PC-3 (cell line): ENCODE measurements around the gene EXOC4. TPM values are rescaled to one million over a fixed set of nuclear protein-coding genes. Genes with fewer than 3 reads are reported as not detected.

ENCODE experiments used
- ATAC-seq: fragments of 200-7000 bp; cut with Tn5 transposase; 2 replicates; pipeline ENCODE4 v1.9.1; 2020; ENCODE audit warnings: mild to moderate bottlenecking, moderate library complexity
- BruUV-seq: library from RNA; stranded (reverse); fragments of 400-500 nt; replicated peaks from 2 replicates; lab custom pipeline; 2021; lab: Mats Ljungman, UMichigan
- CTCF ChIA-PET: fragments of 300-600 bp; sonication (Branson Sonifier 250); formaldehyde crosslinking; loops from one replicate; lab custom pipeline; 2022; ENCODE audit warnings: antibody characterized with exemption; lab: Charles Lee
- POLR2A ChIA-PET: fragments of 300-600 bp; sonication (Branson Sonifier 250); formaldehyde crosslinking; loops from one replicate; lab custom pipeline; 2022; ENCODE audit warnings: antibody characterized with exemption; ENCODE audit not compliant: unreplicated experiment; lab: Charles Lee
- DNase-seq: peaks from one replicate; pipeline ENCODE4 v3.0.0-alpha.2; 2015
- H2AFZ ChIP-seq: fragments of 300-600 bp; sonication (generic); 2 replicates; pipeline ENCODE4 v1.6.0; 2016; ENCODE audit warnings: antibody characterized with exemption, low read length
- H3F3A ChIP-seq: fragments of 300-600 bp; sonication (generic); one replicate; pipeline ENCODE4 v1.6.0; 2017; ENCODE audit warnings: antibody characterized with exemption, low read length, control low read depth, mild to moderate bottlenecking; ENCODE audit not compliant: unreplicated experiment
- H3K27ac ChIP-seq: fragments of 300-600 bp; sonication (generic); 2 replicates; pipeline ENCODE4 v1.5.1; 2016; ENCODE audit warnings: mild to moderate bottlenecking, low read length
- H3K27me3 ChIP-seq: fragments of 300-600 bp; sonication (generic); 2 replicates; pipeline ENCODE4 v1.6.1; 2016; ENCODE audit warnings: low read length, mixed read lengths
- H3K36me3 ChIP-seq: fragments of 300-600 bp; sonication (generic); 2 replicates; pipeline ENCODE4 v1.6.1; 2016; ENCODE audit warnings: low read depth, mixed run types, low read length, mixed read lengths
- H3K4me1 ChIP-seq: fragments of 300-600 bp; sonication (generic); 2 replicates; pipeline ENCODE4 v1.5.1; 2016; ENCODE audit warnings: low read length; ENCODE audit not compliant: insufficient read depth
- H3K4me2 ChIP-seq: fragments of 300-600 bp; sonication (generic); 2 replicates; pipeline ENCODE4 v1.6.0; 2016; ENCODE audit warnings: low read length
- H3K4me3 ChIP-seq: fragments of 300-600 bp; sonication (generic); 2 replicates; pipeline ENCODE4 v1.5.1; 2016; ENCODE audit warnings: mild to moderate bottlenecking, low read length, mixed read lengths
- H3K79me2 ChIP-seq: fragments of 300-600 bp; sonication (generic); 2 replicates; pipeline ENCODE4 v1.6.1; 2017; ENCODE audit warnings: low read length, mixed read lengths
- H3K9ac ChIP-seq: fragments of 300-600 bp; sonication (generic); 2 replicates; pipeline ENCODE4 v1.6.0; 2016; ENCODE audit warnings: mild to moderate bottlenecking, low read length
- H3K9me2 ChIP-seq: fragments of 300-600 bp; sonication (generic); replicated peaks from 2 replicates; pipeline ENCODE4 v1.6.1; 2016; ENCODE audit warnings: mixed run types, low read length, mixed read lengths
- H3K9me3 ChIP-seq: fragments of 300-600 bp; sonication (generic); 2 replicates; pipeline ENCODE4 v1.6.1; 2016; ENCODE audit warnings: low read length, mixed read lengths
- H4K20me1 ChIP-seq: fragments of 300-600 bp; sonication (generic); 2 replicates; pipeline ENCODE4 v1.6.1; 2016; ENCODE audit warnings: low read length, mixed read lengths
- EZH2 ChIP-seq: fragments of 300-600 bp; sonication (generic); IDR thresholded peaks from one replicate; pipeline ENCODE4 v1.6.1; 2017; ENCODE audit warnings: antibody characterized with exemption, mild to moderate bottlenecking, low read length; ENCODE audit not compliant: unreplicated experiment
- EZH2phosphoT487 ChIP-seq: fragments of 300-600 bp; sonication (generic); IDR thresholded peaks from 2 replicates; pipeline ENCODE4 v1.6.1; 2018; ENCODE audit warnings: mild to moderate bottlenecking, antibody characterized with exemption, low read length, borderline replicate concordance
- intact Hi-C: fragments of 100-400 bp; cut with micrococcal nuclease; formaldehyde crosslinking; loops from 2 replicates; pipeline ENCODE4 v1.9.0; 2023
- total RNA-seq: library from RNA; depleted of rRNA; stranded (reverse); fragments of >200 nt; gene quantifications from 2 replicates; pipeline ENCODE4 v1.2.3, GENCODE V29; 2014
- TF ChIP-seq, protein P1 (sequence below): fragments of 300-600 bp; sonication (generic); conservative IDR thresholded peaks from 2 replicates; pipeline ENCODE4 v1.5.1; 2017; ENCODE audit warnings: antibody characterized with exemption, low read depth, mild to moderate bottlenecking, low read length

Gene EXOC4
- total RNA-seq, 1 experiment from 2014 or later = 43.5 TPM

DNA sequence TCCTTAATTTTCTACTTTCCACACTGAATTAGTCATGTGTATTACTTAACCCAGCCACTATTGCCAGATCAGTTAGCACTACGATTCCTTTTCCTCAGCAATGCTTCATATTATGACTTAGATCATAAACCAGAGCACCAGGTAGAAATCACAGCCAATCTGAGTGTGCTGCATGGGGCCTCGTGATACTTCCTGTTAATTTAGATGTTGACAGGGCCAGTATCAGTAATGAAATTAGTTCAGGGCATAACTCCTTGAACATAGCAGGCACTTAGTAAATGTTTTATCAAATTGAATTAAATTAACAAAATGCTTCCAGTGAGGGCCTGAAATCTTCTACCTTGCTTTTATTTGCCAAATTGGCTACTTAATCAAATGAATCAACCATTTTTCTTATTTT lies 705.0 kb downstream of the EXOC4 start:
- no TSS peak for BruUV-seq
- H3K4me2 ChIP-seq = no peak overlapping the region
- TF ChIP-seq EZH2 (no peak), EZH2phosphoT487 (no peak)
- TF ChIP-seq, protein P1, sequence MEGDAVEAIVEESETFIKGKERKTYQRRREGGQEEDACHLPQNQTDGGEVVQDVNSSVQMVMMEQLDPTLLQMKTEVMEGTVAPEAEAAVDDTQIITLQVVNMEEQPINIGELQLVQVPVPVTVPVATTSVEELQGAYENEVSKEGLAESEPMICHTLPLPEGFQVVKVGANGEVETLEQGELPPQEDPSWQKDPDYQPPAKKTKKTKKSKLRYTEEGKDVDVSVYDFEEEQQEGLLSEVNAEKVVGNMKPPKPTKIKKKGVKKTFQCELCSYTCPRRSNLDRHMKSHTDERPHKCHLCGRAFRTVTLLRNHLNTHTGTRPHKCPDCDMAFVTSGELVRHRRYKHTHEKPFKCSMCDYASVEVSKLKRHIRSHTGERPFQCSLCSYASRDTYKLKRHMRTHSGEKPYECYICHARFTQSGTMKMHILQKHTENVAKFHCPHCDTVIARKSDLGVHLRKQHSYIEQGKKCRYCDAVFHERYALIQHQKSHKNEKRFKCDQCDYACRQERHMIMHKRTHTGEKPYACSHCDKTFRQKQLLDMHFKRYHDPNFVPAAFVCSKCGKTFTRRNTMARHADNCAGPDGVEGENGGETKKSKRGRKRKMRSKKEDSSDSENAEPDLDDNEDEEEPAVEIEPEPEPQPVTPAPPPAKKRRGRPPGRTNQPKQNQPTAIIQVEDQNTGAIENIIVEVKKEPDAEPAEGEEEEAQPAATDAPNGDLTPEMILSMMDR = no peak
- no peaks in the 10 kb centered on the region for H3K9me2 ChIP-seq
- CTCF ChIA-PET = no interaction called here
- H3K9me3 ChIP-seq = no peaks in the 10 kb centered on the region
- intact Hi-C loops = no loop called here
- H3K36me3 ChIP-seq = no peaks in the 10 kb centered on the region
- no peak overlapping the region for H3K9ac ChIP-seq
- no peak overlapping the region for H3K4me3 ChIP-seq
- no peaks in the 10 kb centered on the region for H3K4me1 ChIP-seq
- DNase-seq (no peak), ATAC-seq (no peak)
- H3K79me2 ChIP-seq = no peaks in the 10 kb centered on the region
- H2AFZ ChIP-seq = no peak overlapping the region
- POLR2A ChIA-PET = no interaction called here
- H3K27me3 ChIP-seq = no peaks in the 10 kb centered on the region
- H3K27ac ChIP-seq = no peak overlapping the region
- no peaks in the 10 kb centered on the region for H4K20me1 ChIP-seq
- no peaks in the 10 kb centered on the region for H3F3A ChIP-seq

DNA sequence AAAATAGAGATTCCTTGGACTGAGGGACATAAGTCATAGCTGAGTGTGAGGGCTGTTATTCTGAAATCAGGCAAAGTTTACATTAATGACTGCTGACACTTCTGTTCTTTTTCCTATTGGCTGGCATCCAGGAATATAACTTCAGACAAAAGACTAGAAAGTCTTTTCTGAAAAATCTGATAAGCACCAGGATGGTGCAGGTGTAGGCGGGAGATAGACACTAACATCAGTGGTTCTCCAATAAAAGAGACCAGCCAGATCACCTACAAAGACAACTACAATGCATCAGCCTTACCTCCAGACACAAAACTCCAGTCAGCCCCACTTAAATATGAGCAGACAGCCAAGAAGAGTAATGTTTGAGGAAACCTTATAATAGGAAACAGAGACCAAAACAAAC lies 705.9 kb downstream of the EXOC4 start:
- DNase-seq (no peak), ATAC-seq (no peak)
- BruUV-seq = no TSS peak
- H4K20me1 ChIP-seq = no peaks in the 10 kb centered on the region
- H3K36me3 ChIP-seq = no peaks in the 10 kb centered on the region
- H3F3A ChIP-seq = no peaks in the 10 kb centered on the region
- H3K79me2 ChIP-seq = no peaks in the 10 kb centered on the region
- no peaks in the 10 kb centered on the region for H3K4me1 ChIP-seq
- no peak overlapping the region for H3K9ac ChIP-seq
- no peak overlapping the region for H3K4me2 ChIP-seq
- H3K9me2 ChIP-seq = no peaks in the 10 kb centered on the region
- POLR2A ChIA-PET = no interaction called here
- H3K4me3 ChIP-seq = no peak overlapping the region
- H3K9me3 ChIP-seq = no peaks in the 10 kb centered on the region
- H3K27ac ChIP-seq = no peak overlapping the region
- H2AFZ ChIP-seq = no peak overlapping the region
- CTCF ChIA-PET = no interaction called here
- no peak for TF ChIP-seq EZH2phosphoT487
- TF ChIP-seq, protein P1 = no peak
- TF ChIP-seq EZH2 = no peak
- no peaks in the 10 kb centered on the region for H3K27me3 ChIP-seq
- intact Hi-C loops = no loop called here

DNA sequence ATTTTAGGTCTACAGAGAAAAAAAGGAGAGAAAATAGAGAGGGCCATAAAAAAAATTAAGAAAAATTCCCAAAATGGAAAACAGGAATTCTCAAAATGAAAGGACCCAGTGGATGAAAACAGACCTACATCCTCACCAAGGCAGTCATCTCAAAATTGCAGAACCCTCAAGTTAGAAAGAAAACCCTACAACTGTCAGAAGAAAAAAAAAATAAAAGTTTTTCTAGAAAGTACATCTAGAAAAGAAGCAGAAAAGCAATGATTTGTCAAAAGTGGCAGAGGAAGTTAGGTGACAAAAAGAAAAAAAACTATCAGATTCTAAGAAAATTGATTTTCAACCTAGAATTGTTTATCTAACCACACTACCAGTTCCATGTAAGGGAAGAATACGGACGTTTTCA lies 706.6 kb downstream of the EXOC4 start:
- no peaks in the 10 kb centered on the region for H3K79me2 ChIP-seq
- H3K4me1 ChIP-seq = no peaks in the 10 kb centered on the region
- ATAC-seq (no peak), DNase-seq (no peak)
- ChIA-PET CTCF (no interaction called here), POLR2A (no interaction called here)
- H3K9me2 ChIP-seq = no peaks in the 10 kb centered on the region
- no peak overlapping the region for H3K4me2 ChIP-seq
- H3K4me3 ChIP-seq = no peak overlapping the region
- no peak overlapping the region for H2AFZ ChIP-seq
- H3K9ac ChIP-seq = no peak overlapping the region
- no peaks in the 10 kb centered on the region for H3K36me3 ChIP-seq
- TF ChIP-seq EZH2 (no peak), EZH2phosphoT487 (no peak)
- TF ChIP-seq, protein P1 = no peak
- no peak overlapping the region for H3K27ac ChIP-seq
- no peaks in the 10 kb centered on the region for H4K20me1 ChIP-seq
- H3K9me3 ChIP-seq = no peaks in the 10 kb centered on the region
- BruUV-seq = no TSS peak
- H3K27me3 ChIP-seq = no peaks in the 10 kb centered on the region
- intact Hi-C loops = no loop called here
- no peaks in the 10 kb centered on the region for H3F3A ChIP-seq
